NAMALWA (cell line): Measurements from ENCODE around the gene ACAA1.

Experiments used
- DNase-seq: peaks from one replicate; pipeline ENCODE4 v3.0.0-alpha.2; 2015; ENCODE audit warnings: low spot score

Gene ACAA1

DNA sequence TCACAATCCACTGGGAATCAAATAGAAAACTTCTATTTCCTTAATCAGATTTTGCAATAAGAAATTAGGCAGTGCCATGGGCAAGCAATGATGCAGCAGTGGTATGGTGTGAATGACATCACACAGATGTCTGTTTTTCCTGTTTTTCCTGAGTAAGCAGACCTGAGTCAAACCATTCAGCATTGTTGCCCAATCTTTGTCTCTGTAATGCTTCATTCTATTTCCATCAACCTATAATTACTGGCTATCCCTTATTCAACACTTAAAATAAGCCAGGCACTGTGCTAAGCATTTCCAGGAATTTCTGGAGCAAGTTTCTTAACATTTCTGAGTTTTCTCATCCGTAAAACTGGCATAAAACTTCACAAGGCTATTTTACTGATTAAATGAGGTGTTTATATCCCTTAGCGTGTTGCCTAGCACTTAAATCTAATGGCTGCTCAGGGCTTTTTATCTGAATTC, 17.1 kb upstream of the ACAA1 start:
- no peak for DNase-seq

DNA sequence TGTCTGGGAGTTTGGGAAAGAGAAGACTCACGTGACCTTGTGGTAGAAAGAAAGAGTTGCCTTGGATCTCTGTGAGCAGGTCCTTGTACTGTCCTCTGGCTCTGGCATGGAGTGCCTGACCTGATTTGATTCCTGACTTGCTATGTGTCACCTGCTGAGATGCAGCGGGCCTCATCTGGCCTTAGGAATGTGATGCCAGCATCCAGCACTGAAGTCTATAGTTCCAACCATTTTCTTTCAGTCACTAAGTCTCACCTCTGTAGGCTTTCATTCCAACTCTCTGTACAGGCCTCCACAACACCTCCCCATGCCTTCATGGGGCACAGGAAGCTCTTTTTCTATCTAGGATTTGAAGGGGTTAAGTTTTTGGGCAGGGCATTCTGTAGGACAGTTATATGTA, 16.3 kb upstream of the ACAA1 start:
- no peak for DNase-seq

GRCh38 chr3:38152609-38153008, 15.7 kb upstream of the ACAA1 start:
- DNase-seq = no peak

- no peak for DNase-seq
These were observed 14.8 kb upstream of the ACAA1 start for GRCh38 chr3:38151667-38152265.

GRCh38 chr3:38150780-38151528, 14.0 kb upstream of the ACAA1 start:
- peak; percentile 36 for DNase-seq

DNA sequence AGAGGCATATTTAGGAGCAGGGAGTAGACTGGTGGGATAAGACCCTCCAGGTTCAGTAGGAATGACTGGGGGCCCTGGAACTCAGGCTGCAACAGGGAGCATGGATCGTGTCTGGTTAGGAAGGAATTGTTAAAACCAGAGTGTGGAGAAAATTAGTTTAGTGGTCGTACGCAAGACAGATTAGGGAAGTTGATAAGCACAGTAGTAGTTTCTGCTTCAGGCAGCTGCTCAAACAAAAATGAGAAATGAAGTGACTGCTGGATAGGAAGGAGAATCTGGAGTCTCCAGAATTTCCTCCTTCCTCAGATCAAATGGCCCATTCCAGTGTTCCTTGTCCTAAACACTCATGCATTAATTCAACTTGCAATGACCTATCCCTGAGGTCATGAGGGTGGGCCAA, 12.8 kb upstream of the ACAA1 start:
- DNase-seq = no peak

DNA sequence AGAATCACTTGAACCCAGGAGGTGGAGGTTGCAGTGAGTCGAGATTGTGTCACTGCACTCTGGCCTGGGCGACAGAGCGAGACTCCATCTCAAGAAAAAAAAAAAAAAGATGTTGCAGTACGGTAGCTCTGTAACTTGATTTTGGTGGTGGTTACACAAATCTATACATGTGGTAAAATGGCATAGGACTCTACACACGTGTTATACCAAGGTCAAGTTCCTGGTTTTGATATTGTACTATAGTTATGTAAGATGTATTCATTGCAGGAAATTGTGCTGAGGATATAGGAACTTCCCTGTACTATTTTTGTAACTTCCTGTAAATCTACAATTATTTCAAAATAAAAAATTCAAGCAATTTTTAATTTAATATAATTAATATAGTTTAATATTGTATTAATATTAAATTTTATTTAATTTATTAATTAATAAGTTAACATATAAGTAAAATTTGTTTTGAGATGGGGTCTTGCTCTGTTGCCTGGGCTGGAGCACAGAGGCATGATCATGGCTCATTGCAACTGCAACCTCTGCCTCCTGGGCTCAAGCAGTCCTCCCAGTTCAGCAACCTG, 11.5 kb upstream of the ACAA1 start:
- no peak for DNase-seq

- DNase-seq = no peak
These were observed 10.5 kb upstream of the ACAA1 start for GRCh38 chr3:38147421-38147820.

GRCh38 chr3:38146504-38146903, 9.6 kb upstream of the ACAA1 start:
- DNase-seq = no peak

- DNase-seq = no peak
These were observed 6.6 kb upstream of the ACAA1 start for GRCh38 chr3:38143511-38143910.

DNA sequence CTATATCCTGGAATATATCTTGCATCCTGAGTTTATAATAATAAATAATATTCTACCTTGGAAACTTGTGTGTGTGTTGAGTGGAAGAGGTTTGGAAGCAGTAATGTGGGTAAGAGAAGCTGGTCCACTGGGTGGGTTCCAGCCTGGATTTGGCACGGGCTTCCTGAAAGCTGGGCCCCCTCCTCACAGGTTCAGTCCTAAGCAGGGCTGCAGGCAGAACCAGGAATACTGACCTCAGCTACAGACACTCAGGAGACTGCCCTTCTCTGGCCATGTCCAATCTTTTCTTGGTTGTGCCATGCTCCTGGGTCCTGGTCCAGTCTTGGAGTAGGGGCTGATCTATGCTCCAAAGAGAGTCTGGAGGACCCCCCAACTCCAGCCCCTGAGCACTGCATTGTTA, 6.0 kb upstream of the ACAA1 start:
- DNase-seq = no peak

- no peak for DNase-seq
These were observed 5.0 kb upstream of the ACAA1 start for GRCh38 chr3:38141952-38142273.

DNA sequence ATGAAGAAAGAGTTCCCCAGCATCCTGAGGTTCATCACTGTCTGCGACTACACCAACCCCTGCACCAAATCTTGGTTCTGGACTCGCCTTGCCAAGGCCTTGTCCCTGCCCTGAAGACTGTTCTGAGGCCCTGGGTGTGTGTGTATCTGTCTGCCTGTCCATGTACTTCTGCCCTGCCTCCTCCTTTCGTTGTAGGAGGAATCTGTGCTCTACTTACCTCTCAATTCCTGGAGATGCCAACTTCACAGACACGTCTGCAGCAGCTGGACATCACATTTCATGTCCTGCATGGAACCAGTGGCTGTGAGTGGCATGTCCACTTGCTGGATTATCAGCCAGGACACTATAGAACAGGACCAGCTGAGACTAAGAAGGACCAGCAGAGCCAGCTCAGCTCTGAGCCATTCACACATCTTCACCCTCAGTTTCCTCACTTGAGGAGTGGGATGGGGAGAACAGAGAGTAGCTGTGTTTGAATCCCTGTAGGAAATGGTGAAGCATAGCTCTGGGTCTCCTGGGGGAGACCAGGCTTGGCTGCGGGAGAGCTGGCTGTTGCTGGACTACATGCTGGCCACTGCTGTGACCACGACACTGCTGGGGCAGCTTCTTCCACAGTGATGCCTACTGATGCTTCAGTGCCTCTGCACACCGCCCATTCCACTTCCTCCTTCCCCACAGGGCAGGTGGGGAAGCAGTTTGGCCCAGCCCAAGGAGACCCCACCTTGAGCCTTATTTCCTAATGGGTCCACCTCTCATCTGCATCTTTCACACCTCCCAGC, 4.4 kb upstream of the ACAA1 start:
- no peak for DNase-seq

GRCh38 chr3:38140326-38141172, 3.6 kb upstream of the ACAA1 start:
- DNase-seq = no peak

DNA sequence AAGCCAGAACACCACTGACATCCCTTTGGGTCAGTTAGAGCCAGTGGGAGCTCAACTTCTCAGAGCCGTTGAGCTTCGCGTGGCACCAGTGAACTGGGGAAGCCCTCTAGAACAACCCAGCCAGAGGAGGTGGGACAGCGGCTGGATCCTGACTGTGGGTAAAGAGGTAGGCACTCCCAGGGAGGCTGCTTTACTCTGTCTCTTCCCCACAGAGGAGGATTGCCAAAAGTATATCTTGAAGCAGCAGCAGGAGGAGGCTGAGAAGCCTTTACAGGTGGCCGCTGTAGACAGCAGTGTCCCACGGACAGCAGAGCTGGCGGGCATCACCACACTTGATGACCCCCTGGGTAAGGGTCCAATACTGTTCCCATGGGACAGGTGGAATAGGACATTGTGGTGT, 2.7 kb upstream of the ACAA1 start:
- DNase-seq = no peak

- no peak for DNase-seq
These were observed 2.3 kb upstream of the ACAA1 start for GRCh38 chr3:38139191-38139590.

- peak; percentile 87 for DNase-seq
These were observed 1.6 kb upstream of the ACAA1 start, which contains the start of gene MYD88 for GRCh38 chr3:38138349-38139190. MYD88 (plus strand) TSS chr3:38138661; CDS start chr3:38138701, 40 bp downstream.

DNA sequence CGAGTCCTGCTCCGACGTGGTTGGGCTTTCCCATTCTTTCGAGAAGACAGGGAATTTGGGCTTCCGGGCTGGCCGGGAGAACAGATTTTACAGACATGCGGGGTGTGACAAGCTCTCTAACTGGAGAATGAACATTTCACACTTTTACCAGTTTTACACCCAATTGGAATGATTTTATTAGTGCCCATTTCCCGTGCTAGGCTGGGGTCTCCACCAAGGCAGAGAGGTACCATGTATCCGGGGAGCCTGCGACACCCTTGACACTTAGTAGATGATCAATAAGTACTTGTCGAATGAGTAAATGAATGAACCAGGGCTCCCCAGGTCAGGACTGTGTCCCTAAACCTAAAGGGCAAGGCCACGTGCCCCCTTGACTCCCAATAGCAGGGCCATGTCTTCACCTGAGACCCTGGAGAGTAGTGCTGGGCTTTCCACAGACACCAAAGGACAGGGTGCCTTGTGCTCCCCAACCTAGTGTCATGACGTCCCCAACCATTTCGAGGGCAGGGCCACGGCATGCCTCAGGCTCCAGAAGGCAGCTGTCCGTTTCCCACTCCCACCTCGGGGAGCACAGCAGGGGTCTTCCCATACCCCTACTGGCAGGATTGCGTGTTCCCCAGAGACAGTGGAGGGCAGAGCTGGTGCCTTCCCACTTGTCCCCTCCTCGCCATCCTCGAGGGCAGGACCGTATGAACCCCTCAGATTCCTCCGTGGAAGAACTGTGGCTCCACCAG, 855 bp upstream of the ACAA1 start:
- peak; percentile 53 for DNase-seq

- DNase-seq = peak; percentile 25
These were observed 542 bp downstream of the ACAA1 start for GRCh38 chr3:38136393-38136776.

DNA sequence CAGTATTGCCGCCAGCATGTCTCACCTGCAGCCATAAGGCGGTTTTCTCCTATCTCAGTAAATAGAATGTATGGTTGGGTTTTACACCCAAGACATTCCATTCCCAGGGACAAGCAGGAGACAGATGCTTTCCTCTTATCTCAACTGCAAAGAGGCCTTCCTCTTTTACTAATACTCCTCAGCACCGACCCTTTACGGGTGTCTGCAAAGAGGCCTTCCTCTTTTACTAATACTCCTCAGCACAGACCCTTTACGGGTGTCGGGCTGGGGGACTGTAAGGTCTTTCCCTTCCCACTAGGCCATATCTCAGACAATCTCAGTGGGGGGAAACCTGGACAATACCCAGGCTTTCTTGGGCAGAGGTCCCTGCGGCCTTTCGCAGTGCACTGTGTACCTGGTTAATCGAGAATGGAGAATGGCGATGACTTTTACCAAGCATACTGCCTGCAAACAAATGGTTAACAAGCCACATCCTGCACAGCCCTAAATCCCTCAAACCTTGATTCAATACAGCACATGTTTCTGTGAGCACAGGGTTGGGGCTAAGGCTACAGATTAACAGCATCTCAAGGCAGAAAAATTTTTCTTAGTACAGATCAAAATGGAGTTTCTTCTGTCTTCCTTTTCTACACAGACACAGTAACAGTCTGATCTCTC, 1.2 kb downstream of the ACAA1 start:
- DNase-seq = peak; percentile 26
